ENCODE data around the gene LAS1L. TPM values are rescaled to one million over a fixed set of nuclear protein-coding genes. Genes with fewer than 3 reads are reported as not detected.

LAS1L gene
- total and polyA plus RNA-seq, 2 donors (not counting 1 experiment from before 2014, with no cell fraction given), result 23.4 to 46.7 TPM

- Histone ChIP-seq H3K27me3 (replicated peaks in 1 of 4; ENCODE audit: control extremely low read depth in 1 of 4, control insufficient read depth in 3 of 4, insufficient read depth in 4 of 4, low read length in 3 of 4) (no peaks in the 10 kb centered on the region), H3K4me1 (ENCODE audit: control insufficient read depth in 2 of 2, insufficient read depth in 2 of 2, low read length in 2 of 2) (no peaks in the 10 kb centered on the region), H3K9ac (ENCODE audit: low read length) (no peak overlapping the region), H3K4me2 (replicated peaks; ENCODE audit: low read depth, low read length, poor library complexity, severe bottlenecking) (no peak overlapping the region), H3K9me3 (ENCODE audit: control extremely low read depth in 1 of 3, control insufficient read depth in 2 of 3, insufficient read depth in 1 of 3, low read length in 2 of 3) (no peaks in the 10 kb centered on the region), H3K27ac (ENCODE audit: low read length in 2 of 2) (no peak overlapping the region), H4K20me1 (ENCODE audit: control insufficient read depth, insufficient read depth, low read length, poor library complexity, severe bottlenecking) (no peaks in the 10 kb centered on the region), H2AFZ (ENCODE audit: insufficient read depth, low read depth, low read length, poor library complexity, severe bottlenecking) (no peak overlapping the region), H3K4me3 (ENCODE audit: control extremely low read depth in 1 of 5, extremely low read depth in 1 of 5, insufficient read depth in 1 of 5, low read depth in 2 of 5, low read length in 4 of 5) (no peak overlapping the region), H3K79me2 (ENCODE audit: control insufficient read depth, insufficient read depth, low read length) (no peaks in the 10 kb centered on the region), H3K36me3 (replicated peaks in 1 of 2; ENCODE audit: control extremely low read depth in 1 of 2, control insufficient read depth in 1 of 2, extremely low read depth in 1 of 2, insufficient read depth in 2 of 2, low read length in 1 of 2) (no peaks in the 10 kb centered on the region)
- no peaks in the 10 kb centered on the region for H3K27me3 Mint-ChIP-seq
- intact Hi-C loops (cut with micrococcal nuclease), result no loop called here
- no peak for DNase-seq
- CTCF ChIA-PET, result no interaction called here
- no peaks in the 10 kb centered on the region for H3K9me3 Mint-ChIP-seq (ENCODE audit: insufficient read depth)
- H3K4me1 Mint-ChIP-seq, result no peaks in the 10 kb centered on the region
- no CpG with 5 or more reads among the region's 3 CpGs for WGBS (ENCODE audit: insufficient coverage)
- ATAC-seq (ENCODE audit: low read depth), result no peak
- POLR2A ChIA-PET, result no interaction called here
- H3K4me3 Mint-ChIP-seq, result no peak overlapping the region
- H3K27ac Mint-ChIP-seq, result no peak overlapping the region
- no peak for TF ChIP-seq EZH2 (IDR thresholded peaks at IDR 0.05; ENCODE audit: borderline replicate concordance, insufficient read depth, low read depth, low read length, poor library complexity, severe bottlenecking)
- TF ChIP-seq CTCF (IDR thresholded peaks at IDR 0.05), result no peak
Observed at GRCh38 chrX:65575022-65575421, 40.4 kb upstream of the LAS1L start.

GRCh38 chrX:65574356-65574755, 39.8 kb upstream of the LAS1L start:
- Histone ChIP-seq H3K9ac (ENCODE audit: low read length) (no peak overlapping the region), H2AFZ (ENCODE audit: insufficient read depth, low read depth, low read length, poor library complexity, severe bottlenecking) (no peak overlapping the region), H3K79me2 (ENCODE audit: control insufficient read depth, insufficient read depth, low read length) (no peaks in the 10 kb centered on the region), H3K9me3 (ENCODE audit: control extremely low read depth in 1 of 3, control insufficient read depth in 2 of 3, insufficient read depth in 1 of 3, low read length in 2 of 3) (no peaks in the 10 kb centered on the region), H3K36me3 (replicated peaks in 1 of 2; ENCODE audit: control extremely low read depth in 1 of 2, control insufficient read depth in 1 of 2, extremely low read depth in 1 of 2, insufficient read depth in 2 of 2, low read length in 1 of 2) (no peaks in the 10 kb centered on the region), H3K4me3 (ENCODE audit: control extremely low read depth in 1 of 5, extremely low read depth in 1 of 5, insufficient read depth in 1 of 5, low read depth in 2 of 5, low read length in 4 of 5) (no peak overlapping the region), H3K4me2 (replicated peaks; ENCODE audit: low read depth, low read length, poor library complexity, severe bottlenecking) (no peak overlapping the region), H3K27ac (ENCODE audit: low read length in 2 of 2) (no peak overlapping the region), H4K20me1 (ENCODE audit: control insufficient read depth, insufficient read depth, low read length, poor library complexity, severe bottlenecking) (no peaks in the 10 kb centered on the region), H3K4me1 (ENCODE audit: control insufficient read depth in 2 of 2, insufficient read depth in 2 of 2, low read length in 2 of 2) (no peaks in the 10 kb centered on the region), H3K27me3 (replicated peaks in 1 of 4; ENCODE audit: control extremely low read depth in 1 of 4, control insufficient read depth in 3 of 4, insufficient read depth in 4 of 4, low read length in 3 of 4) (no peaks in the 10 kb centered on the region)
- no peak overlapping the region for H3K4me3 Mint-ChIP-seq
- ChIA-PET CTCF (no interaction called here), POLR2A (no interaction called here)
- H3K27ac Mint-ChIP-seq, result no peak overlapping the region
- no peaks in the 10 kb centered on the region for H3K27me3 Mint-ChIP-seq
- TF ChIP-seq EZH2 (IDR thresholded peaks at IDR 0.05; ENCODE audit: borderline replicate concordance, insufficient read depth, low read depth, low read length, poor library complexity, severe bottlenecking) (no peak), CTCF (IDR thresholded peaks at IDR 0.05) (no peak)
- no peaks in the 10 kb centered on the region for H3K4me1 Mint-ChIP-seq
- no peaks in the 10 kb centered on the region for H3K9me3 Mint-ChIP-seq (ENCODE audit: insufficient read depth)
- ATAC-seq (ENCODE audit: low read depth), result no peak
- no peak for DNase-seq
- intact Hi-C loops (cut with micrococcal nuclease), result no loop called here
- no CpG with 5 or more reads among the region's 2 CpGs for WGBS (ENCODE audit: insufficient coverage)

All from B cell (primary cell).